Uterus (tissue), 4 donors: ENCODE data around the gene CDYL. TPM values are rescaled to one million over a fixed set of nuclear protein-coding genes. Genes with fewer than 3 reads are reported as not detected.
A peak's percentile ranks its signal among the peaks of the same experiment; 100 is the strongest.

ENCODE experiments used
- DNase-seq, 2 donors: peaks; one replicate each; pipeline ENCODE4 v3.0.0-alpha.2; 2019 to 2020
- H3K27ac ChIP-seq, 2 donors: fragments of 200-600 bp; sonication (generic); 1 replicate in 1 of 2; 2 replicates in 1 of 2; pipeline ENCODE4 v1.5.1; 2016 to 2018
- H3K27me3 ChIP-seq, 2 donors: fragments of 200-600 bp; sonication (generic); one replicate each; pipeline ENCODE4 v1.5.1; 2018 to 2019; ENCODE audit warnings: control low read depth in 1 of 2
- H3K36me3 ChIP-seq, 2 donors: fragments of 200-600 bp; sonication (generic); one replicate each; pipeline ENCODE4 v1.5.1; 2019; ENCODE audit warnings: control low read depth in 1 of 2
- H3K4me1 ChIP-seq, 2 donors: fragments of 200-600 bp; sonication (generic); one replicate each; pipeline ENCODE4 v1.5.1; 2018 to 2019; ENCODE audit warnings: control low read depth in 1 of 2
- H3K4me3 ChIP-seq, 2 donors: fragments of 200-600 bp; sonication (generic); 1 replicate in 1 of 2; 2 replicates in 1 of 2; pipeline ENCODE4 v1.5.1; 2018 to 2019; ENCODE audit warnings: mild to moderate bottlenecking in 1 of 2
- H3K9me3 ChIP-seq, 2 donors: fragments of 200-600 bp; sonication (generic); one replicate each; pipeline ENCODE4 v1.5.1; 2019; ENCODE audit warnings: control low read depth in 1 of 2
- POLR2A ChIP-seq, 2 donors: fragments of 450-650 bp; IDR thresholded peaks; one replicate each; pipeline ENCODE4 v1.6.1; 2016; ENCODE audit warnings: antibody characterized with exemption in 2 of 2, mild to moderate bottlenecking in 1 of 2, moderate library complexity in 1 of 2
- intact Hi-C: fragments of 100-400 bp; cut with DNase I; formaldehyde crosslinking; loops from one replicate; pipeline ENCODE4 v1.15.1; 2023; ENCODE audit warnings: low total_unique reads
- total RNA-seq, 4 donors: library from RNA; depleted of rRNA in 3 of 4; stranded (reverse); fragments of >200 nt in 3 of 4; gene quantifications; one replicate each; pipeline versions ENCODE4 v1.1.0 to v1.2.4, GENCODE V29; 2014 to 2023
- TF ChIP-seq, protein P1 (sequence below), 4 experiments: fragments of 200-600 bp in 2 of 4; fragments of 450-650 bp in 2 of 4; sonication (generic) in 2 of 4; IDR thresholded peaks; one replicate each; pipeline ENCODE4 v1.5.1; 2016 to 2019; ENCODE audit warnings: antibody characterized with exemption in 4 of 4, mild to moderate bottlenecking in 2 of 4, moderate library complexity in 1 of 4
- donor health status: DM: yes; HTN: yes; CAD: no.

The CDYL gene
- total RNA-seq, 4 donors from 2014 or later: 24.1 to 118 (median 42.3) TPM

DNA sequence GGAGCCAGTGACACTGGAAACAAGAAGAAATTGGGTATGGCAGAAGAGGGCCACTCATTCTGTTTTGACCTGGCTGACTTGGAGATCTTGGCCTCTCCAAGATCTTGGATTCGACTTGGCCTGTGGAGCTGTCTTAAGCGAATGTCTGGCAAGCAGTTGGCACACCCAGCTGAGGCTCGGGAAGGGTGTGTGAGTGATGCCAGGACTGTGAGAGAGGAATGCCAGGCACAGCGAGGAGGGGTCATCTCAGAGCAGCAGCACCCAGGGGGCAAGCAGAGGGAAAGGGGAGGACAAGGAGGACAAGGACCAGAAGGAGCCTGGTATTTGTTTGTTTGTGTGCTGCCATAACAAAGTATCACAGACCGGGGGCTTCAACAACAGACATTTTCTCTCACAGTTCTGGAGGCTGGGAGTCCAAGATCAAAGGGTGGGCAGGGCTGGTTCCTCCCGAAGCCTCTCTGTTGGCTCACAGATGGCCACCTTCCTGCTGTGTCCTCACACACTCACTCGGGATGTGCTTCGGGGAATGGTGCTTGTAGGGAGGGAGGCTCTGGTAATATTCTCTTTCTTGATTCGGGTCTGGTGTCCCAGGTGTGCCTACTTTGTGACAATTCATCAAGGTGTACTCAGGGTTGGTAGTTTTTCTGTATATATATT lies 194.7 kb downstream of the CDYL start:
- intact Hi-C loops: no loop called here
- Histone ChIP-seq H3K9me3 (no peaks in the 10 kb centered on the region), H3K27ac (no peak overlapping the region), H3K4me1 (no peaks in the 10 kb centered on the region), H3K36me3 (no peaks in the 10 kb centered on the region), H3K27me3 (no peaks in the 10 kb centered on the region), H3K4me3 (no peak overlapping the region)
- no peak for DNase-seq
- TF ChIP-seq, protein P1, sequence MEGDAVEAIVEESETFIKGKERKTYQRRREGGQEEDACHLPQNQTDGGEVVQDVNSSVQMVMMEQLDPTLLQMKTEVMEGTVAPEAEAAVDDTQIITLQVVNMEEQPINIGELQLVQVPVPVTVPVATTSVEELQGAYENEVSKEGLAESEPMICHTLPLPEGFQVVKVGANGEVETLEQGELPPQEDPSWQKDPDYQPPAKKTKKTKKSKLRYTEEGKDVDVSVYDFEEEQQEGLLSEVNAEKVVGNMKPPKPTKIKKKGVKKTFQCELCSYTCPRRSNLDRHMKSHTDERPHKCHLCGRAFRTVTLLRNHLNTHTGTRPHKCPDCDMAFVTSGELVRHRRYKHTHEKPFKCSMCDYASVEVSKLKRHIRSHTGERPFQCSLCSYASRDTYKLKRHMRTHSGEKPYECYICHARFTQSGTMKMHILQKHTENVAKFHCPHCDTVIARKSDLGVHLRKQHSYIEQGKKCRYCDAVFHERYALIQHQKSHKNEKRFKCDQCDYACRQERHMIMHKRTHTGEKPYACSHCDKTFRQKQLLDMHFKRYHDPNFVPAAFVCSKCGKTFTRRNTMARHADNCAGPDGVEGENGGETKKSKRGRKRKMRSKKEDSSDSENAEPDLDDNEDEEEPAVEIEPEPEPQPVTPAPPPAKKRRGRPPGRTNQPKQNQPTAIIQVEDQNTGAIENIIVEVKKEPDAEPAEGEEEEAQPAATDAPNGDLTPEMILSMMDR (IDR thresholded peaks at IDR 0.05): no peak
- no peak for TF ChIP-seq POLR2A (IDR thresholded peaks at IDR 0.05)

DNA sequence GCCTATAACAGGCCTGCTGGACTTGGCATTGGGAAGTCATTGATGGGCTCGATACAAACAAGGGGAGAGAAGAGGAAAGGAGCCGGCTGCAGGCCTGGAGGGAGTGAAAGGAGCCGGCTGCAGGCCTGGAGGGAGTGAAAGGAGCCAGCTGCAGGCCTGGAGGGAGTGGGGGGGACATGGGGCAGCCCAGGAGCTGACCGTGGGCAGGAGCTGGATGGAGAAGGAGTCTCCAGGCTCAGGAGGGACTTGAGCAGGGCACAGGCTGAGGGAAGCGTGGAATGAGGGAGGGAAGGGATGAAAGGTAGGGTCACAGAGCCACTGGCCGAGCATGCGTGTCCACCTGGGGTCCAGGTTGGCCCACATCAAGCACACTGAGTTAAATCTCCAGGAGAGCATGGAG lies 195.6 kb downstream of the CDYL start:
- no peak for DNase-seq
- H3K4me1 ChIP-seq: no peaks in the 10 kb centered on the region
- TF ChIP-seq POLR2A (IDR thresholded peaks at IDR 0.05): no peak
- TF ChIP-seq, protein P1 (IDR thresholded peaks at IDR 0.05): no peak
- no peak overlapping the region for H3K27ac ChIP-seq
- H3K27me3 ChIP-seq: no peaks in the 10 kb centered on the region
- H3K36me3 ChIP-seq: no peaks in the 10 kb centered on the region
- no peaks in the 10 kb centered on the region for H3K9me3 ChIP-seq
- intact Hi-C loops: no loop called here
- H3K4me3 ChIP-seq: no peak overlapping the region

DNA sequence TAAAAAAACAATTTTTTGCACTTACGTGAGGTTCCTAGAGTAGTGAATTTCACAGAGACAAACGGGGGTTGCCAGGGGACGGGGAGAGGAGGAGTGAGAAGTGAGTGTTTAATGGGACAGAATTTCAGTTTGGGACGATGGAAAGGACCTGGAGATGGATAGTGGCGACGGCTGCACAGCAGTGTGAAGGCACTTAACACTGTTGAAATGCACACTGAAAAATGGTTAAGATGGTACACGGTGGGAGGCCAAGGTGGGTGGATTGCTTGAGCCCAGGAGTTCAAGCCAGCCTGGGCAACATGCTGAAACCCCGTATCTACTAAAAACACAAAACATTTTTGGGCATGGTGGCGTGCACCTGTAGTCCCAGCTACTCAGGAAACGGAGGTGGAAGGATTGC lies 196.2 kb downstream of the CDYL start:
- Histone ChIP-seq H3K4me1 (no peaks in the 10 kb centered on the region), H3K36me3 (no peaks in the 10 kb centered on the region), H3K27ac (no peak overlapping the region), H3K27me3 (no peaks in the 10 kb centered on the region), H3K4me3 (no peak overlapping the region), H3K9me3 (no peaks in the 10 kb centered on the region)
- intact Hi-C loops: no loop called here
- TF ChIP-seq POLR2A (IDR thresholded peaks at IDR 0.05): no peak
- TF ChIP-seq, protein P1 (IDR thresholded peaks at IDR 0.05): no peak
- DNase-seq: no peak

DNA sequence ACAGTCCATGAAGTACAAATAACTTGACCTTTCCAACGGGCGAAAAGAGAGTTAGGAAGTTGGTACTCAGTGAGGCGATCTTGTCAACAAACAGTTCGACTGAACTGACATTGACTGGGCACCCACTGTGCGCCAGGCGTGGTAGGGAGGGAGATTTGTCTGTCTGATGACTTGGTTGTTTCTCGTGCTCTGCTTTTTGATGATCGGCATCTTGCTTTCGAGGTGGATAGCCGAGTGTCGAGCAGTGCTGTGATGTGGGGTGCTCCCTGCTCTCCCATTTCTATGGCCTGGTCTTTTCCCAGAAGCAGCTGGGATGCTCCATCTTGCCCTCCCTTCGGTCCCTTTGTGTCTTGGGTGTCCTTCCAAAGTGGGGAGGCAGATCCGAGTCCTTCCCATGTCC lies 197.2 kb downstream of the CDYL start:
- peak overlapping the region; percentile 51 to 58 for H3K27ac ChIP-seq
- intact Hi-C loops: no loop called here
- H3K27me3 ChIP-seq: no peaks in the 10 kb centered on the region
- no peaks in the 10 kb centered on the region for H3K36me3 ChIP-seq
- H3K4me1 ChIP-seq: no peaks in the 10 kb centered on the region
- no peaks in the 10 kb centered on the region for H3K9me3 ChIP-seq
- no peak overlapping the region for H3K4me3 ChIP-seq
- DNase-seq: no peak
- TF ChIP-seq POLR2A (IDR thresholded peaks at IDR 0.05): no peak
- TF ChIP-seq, protein P1 (IDR thresholded peaks at IDR 0.05): no peak

DNA sequence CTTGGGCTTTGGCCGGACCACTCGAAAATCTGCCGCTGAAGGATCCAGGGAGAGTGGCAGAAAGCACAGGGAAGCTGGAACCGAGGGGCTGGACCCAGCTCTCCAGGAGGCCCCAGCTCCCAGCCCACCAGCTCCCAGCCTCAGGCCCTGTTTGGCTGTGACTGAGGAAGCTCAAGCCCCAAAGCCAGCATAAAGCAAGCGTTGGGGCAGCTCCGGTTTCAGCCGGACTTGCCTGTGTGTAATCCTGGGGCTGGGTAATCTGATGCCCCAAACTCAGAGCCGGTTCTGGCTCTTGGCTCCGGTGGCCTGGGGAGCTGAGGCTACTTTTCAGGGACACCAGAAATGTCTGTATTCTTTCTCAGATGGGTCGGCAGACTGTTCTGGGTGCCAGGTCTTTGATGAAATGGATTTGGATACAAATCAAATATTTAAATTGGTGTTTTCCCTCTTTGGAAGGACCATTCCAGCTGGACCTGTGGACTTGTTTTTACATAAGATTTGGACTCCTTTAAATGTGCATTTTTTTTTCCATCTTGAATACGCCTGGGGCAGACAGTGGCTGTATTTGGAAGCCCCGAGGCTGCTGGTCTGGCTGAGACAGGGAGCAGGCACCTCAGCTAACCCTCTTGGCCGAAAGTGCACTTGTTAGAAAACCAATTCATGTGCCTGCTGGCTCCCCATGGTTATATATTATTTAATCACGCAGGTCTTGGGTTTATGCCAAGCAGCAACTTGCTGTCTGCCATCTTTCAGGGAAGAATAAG lies 198.0 kb downstream of the CDYL start:
- no peaks in the 10 kb centered on the region for H3K4me1 ChIP-seq
- TF ChIP-seq, protein P1 (IDR thresholded peaks at IDR 0.05): no peak
- TF ChIP-seq POLR2A (IDR thresholded peaks at IDR 0.05): no peak
- DNase-seq: peak; percentile 37 to 50
- H3K4me3 ChIP-seq: no peak overlapping the region
- intact Hi-C loops: no loop called here
- H3K9me3 ChIP-seq: no peaks in the 10 kb centered on the region
- H3K36me3 ChIP-seq: no peaks in the 10 kb centered on the region
- no peaks in the 10 kb centered on the region for H3K27me3 ChIP-seq
- peak overlapping the region; percentile 51 to 58 for H3K27ac ChIP-seq
